ENCODE results near the gene NRXN2.

The NRXN2 gene

GRCh38 chr11:64736654-64737053 lies 13.7 kb upstream of the NRXN2 start:
- TF ChIP-seq, protein P1, sequence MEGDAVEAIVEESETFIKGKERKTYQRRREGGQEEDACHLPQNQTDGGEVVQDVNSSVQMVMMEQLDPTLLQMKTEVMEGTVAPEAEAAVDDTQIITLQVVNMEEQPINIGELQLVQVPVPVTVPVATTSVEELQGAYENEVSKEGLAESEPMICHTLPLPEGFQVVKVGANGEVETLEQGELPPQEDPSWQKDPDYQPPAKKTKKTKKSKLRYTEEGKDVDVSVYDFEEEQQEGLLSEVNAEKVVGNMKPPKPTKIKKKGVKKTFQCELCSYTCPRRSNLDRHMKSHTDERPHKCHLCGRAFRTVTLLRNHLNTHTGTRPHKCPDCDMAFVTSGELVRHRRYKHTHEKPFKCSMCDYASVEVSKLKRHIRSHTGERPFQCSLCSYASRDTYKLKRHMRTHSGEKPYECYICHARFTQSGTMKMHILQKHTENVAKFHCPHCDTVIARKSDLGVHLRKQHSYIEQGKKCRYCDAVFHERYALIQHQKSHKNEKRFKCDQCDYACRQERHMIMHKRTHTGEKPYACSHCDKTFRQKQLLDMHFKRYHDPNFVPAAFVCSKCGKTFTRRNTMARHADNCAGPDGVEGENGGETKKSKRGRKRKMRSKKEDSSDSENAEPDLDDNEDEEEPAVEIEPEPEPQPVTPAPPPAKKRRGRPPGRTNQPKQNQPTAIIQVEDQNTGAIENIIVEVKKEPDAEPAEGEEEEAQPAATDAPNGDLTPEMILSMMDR (conservative IDR thresholded peaks at IDR 0.05; ENCODE audit: control insufficient read depth, insufficient read depth, low read depth, low read length): no peak
- no peak for DNase-seq (ENCODE audit: low read depth)
- H3K4me3 ChIP-seq (ENCODE audit: control insufficient read depth, low read depth, low read length): no peak overlapping the region

DNA sequence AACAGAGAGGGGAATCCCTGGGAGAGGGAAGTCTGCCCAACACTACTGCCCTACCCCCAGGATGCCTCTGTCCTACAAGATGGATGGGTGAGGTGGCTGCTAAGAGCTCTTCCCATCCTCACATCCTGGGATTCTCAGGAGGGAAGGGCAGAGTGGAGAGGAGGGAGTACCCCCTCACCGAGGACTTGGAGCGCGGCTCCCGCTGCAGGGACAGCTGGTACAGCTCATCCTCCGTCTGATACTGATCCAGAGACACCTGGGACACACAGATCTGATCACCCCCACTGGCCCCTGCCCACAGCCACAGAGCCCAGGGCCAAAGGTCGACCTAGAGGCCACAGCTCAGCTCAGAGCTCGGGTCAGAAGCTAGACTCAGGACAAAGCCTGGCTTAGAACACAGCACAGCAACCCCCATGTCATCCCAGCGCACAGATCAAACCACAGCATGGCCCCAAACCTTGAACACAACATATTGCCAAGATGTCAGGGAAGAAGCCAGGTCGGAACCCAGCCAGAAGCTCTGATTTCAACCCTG lies 12.8 kb upstream of the NRXN2 start:
- no peak for DNase-seq (ENCODE audit: low read depth)
- TF ChIP-seq, protein P1 (conservative IDR thresholded peaks at IDR 0.05; ENCODE audit: control insufficient read depth, insufficient read depth, low read depth, low read length): no peak
- no peak overlapping the region for H3K4me3 ChIP-seq (ENCODE audit: control insufficient read depth, low read depth, low read length)

DNA sequence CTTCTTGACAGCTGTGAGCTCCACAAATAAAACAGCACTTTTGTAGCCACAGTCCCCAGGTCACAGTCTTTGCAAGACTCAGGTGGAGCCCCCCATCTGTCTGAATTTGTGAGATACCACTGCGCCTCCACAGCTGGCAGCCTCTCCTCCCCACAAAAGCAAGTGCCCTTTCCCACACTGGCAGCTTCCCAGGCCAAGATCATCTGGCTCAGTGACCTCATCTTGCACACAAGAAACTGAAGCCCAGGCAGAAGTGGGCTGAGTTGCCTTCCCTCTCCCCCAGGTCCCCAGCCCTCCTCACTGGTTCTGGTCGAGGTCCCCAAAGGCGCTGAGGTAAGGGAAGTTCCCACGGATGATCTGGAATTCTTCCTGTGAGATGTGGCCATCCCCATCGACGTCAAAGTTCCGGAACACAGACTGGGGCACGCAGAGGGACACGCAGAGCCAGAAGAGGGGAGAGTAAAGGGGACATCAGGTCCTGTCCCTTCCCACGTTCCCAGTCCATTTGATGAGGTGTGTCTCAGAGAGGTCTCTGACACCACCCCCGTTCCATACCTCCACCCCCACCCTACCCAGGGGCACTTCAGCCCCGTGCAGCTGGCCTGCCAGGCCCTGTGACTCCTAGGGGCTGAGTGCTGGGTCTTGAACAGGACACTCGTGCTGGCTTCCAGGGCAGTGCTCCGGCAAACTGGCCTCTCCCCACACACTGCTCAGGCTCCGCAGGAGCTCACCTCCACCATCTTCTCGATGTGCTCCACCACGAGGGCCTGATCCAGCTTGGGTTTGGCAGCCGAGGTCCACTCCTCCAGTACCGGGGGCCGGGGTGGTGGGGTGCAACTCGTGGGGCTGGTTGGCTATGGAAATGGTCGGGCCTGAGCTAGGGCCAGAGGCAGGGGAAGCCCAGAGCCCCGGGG lies 12.1 kb upstream of the NRXN2 start:
- TF ChIP-seq, protein P1 (conservative IDR thresholded peaks at IDR 0.05; ENCODE audit: control insufficient read depth, insufficient read depth, low read depth, low read length): no peak
- no peak for DNase-seq (ENCODE audit: low read depth)
- H3K4me3 ChIP-seq (ENCODE audit: control insufficient read depth, low read depth, low read length): no peak overlapping the region

DNA sequence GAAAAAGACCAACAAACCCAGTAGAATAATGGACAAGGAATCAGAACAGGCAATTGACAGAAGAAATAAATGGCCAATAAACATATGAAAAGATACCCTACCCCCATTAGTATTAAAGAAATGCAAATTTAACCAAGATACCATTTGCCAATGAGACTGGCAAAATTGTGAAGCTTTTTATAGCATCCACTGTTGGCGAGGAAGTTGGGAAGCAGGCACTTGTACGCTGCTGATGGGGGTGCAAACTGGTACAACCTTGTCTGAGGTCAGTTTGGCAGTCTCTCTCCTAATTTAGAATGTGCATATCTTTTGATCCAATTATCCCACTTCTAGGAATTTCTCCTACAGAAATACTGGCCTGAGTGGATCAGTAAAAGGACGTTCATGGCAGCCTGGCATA lies 8.6 kb upstream of the NRXN2 start:
- H3K4me3 ChIP-seq (ENCODE audit: control insufficient read depth, low read depth, low read length): no peak overlapping the region
- TF ChIP-seq, protein P1 (conservative IDR thresholded peaks at IDR 0.05; ENCODE audit: control insufficient read depth, insufficient read depth, low read depth, low read length): no peak
- DNase-seq (ENCODE audit: low read depth): no peak

GRCh38 chr11:64729851-64730382 lies 6.9 kb upstream of the NRXN2 start:
- TF ChIP-seq, protein P1 (conservative IDR thresholded peaks at IDR 0.05; ENCODE audit: control insufficient read depth, insufficient read depth, low read depth, low read length): no peak
- H3K4me3 ChIP-seq (ENCODE audit: control insufficient read depth, low read depth, low read length): no peak overlapping the region
- no peak for DNase-seq (ENCODE audit: low read depth)

DNA sequence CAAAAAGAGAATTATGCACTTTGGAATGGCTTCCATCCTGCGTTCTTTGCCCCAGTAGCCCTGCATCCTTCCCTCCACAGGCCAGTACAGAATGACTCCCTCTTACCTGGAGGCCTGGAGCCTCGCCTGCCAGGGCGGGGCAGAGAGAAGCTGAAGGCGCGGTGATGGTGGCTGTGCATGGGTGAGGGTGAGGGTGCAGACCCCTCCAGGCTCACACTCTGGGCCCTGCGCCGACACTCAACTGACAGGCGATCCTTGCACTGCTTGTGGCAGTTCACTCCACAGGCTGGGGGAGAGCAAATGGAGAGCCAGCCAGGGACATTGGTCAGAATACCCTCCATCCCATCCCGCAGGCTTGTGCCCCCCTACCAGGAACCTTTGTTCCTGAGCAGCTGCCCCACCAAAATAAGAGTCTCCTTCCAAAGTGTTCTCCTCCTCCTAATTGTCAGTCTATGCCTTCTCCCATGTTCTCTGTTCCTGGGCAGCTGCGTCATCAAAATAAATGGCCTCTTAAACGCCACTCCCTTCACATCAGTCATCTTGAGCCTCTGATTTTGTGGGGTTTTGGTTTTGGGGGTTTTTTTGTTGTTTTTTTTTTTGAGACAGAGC lies 5.9 kb upstream of the NRXN2 start:
- DNase-seq (ENCODE audit: low read depth): no peak
- TF ChIP-seq, protein P1 (conservative IDR thresholded peaks at IDR 0.05; ENCODE audit: control insufficient read depth, insufficient read depth, low read depth, low read length): no peak
- H3K4me3 ChIP-seq (ENCODE audit: control insufficient read depth, low read depth, low read length): no peak overlapping the region

Measured in fibroblast of mammary gland (primary cell).